HepG2 (cell line): ENCODE measurements around the gene RAB34. TPM values are rescaled to one million over a fixed set of nuclear protein-coding genes. Genes with fewer than 3 reads are reported as not detected.
A peak's percentile ranks its signal among the peaks of the same experiment; 100 is the strongest.

Experiments used
- FIP1L1 ChIP-seq: fragments of 200-400 bp; formaldehyde crosslinking; IDR thresholded peaks from 2 replicates; pipeline ENCODE4 v1.6.1; 2018; ENCODE audit warnings: low read depth, mild to moderate bottlenecking, low read length, moderate library complexity, borderline replicate concordance; ENCODE audit not compliant: insufficient read depth
- NFE2 ChIP-seq: sonication (generic); formaldehyde crosslinking; IDR thresholded peaks from 2 replicates; pipeline ENCODE4 v1.4.0; 2020; ENCODE audit warnings: missing genetic modification reagents
- PPARG ChIP-seq: conservative IDR thresholded peaks from 2 replicates; pipeline ENCODE4 v1.6.1; 2016; ENCODE audit warnings: missing biosample characterization, missing genetic modification reagents
- SATB2 ChIP-seq: sonication (generic); formaldehyde crosslinking; IDR thresholded peaks from 2 replicates; pipeline ENCODE4 v1.5.0; 2020; ENCODE audit warnings: missing genetic modification reagents
- SIX1 ChIP-seq: sonication (generic); formaldehyde crosslinking; IDR thresholded peaks from 2 replicates; pipeline ENCODE4 v1.4.0; 2020; ENCODE audit warnings: missing genetic modification reagents, borderline replicate concordance
- SP5 ChIP-seq: IDR thresholded peaks from 2 replicates; pipeline ENCODE4 v1.6.1; 2016; ENCODE audit warnings: low read depth, borderline replicate concordance
- STAT5B ChIP-seq: sonication (generic); formaldehyde crosslinking; IDR thresholded peaks from 2 replicates; pipeline ENCODE4 v1.4.0; 2020; ENCODE audit warnings: missing genetic modification reagents
- ZBTB20 ChIP-seq: sonication (generic); formaldehyde crosslinking; IDR thresholded peaks from 2 replicates; pipeline ENCODE4 v1.8.1; 2023; ENCODE audit warnings: missing genetic modification reagents, low read depth, mild to moderate bottlenecking, borderline replicate concordance
- ZNF562 ChIP-seq: sonication (generic); formaldehyde crosslinking; IDR thresholded peaks from 2 replicates; pipeline ENCODE4 v1.8.0; 2022; ENCODE audit warnings: missing genetic modification reagents, borderline replicate concordance
- ZNF567 ChIP-seq: sonication (generic); formaldehyde crosslinking; IDR thresholded peaks from 2 replicates; pipeline ENCODE4 v1.8.1; 2023; ENCODE audit warnings: mild to moderate bottlenecking, missing genetic modification reagents, borderline replicate concordance
- ZNF749 ChIP-seq: sonication (generic); formaldehyde crosslinking; IDR thresholded peaks from 2 replicates; pipeline ENCODE4 v1.8.0; 2022; ENCODE audit warnings: mild to moderate bottlenecking, missing genetic modification reagents, moderate library complexity, borderline replicate concordance
- ZNF878 ChIP-seq: sonication (generic); formaldehyde crosslinking; IDR thresholded peaks from 2 replicates; pipeline ENCODE4 v1.8.1; 2023; ENCODE audit warnings: mild to moderate bottlenecking, missing genetic modification reagents, moderate library complexity
- polyA plus RNA-seq, 8 experiments: library from polyadenylated mRNA; depleted of rRNA in 3 of 8; stranded (reverse) in 7 of 8; unstranded in 1 of 8; fragments of >200 nt; fragmentation: Illumina TruSeq in 4 of 8; extraction: Trizol in 4 of 8; gene quantifications; 2 replicates each; pipeline versions ENCODE4 v1.2.1 to v1.2.3, GENCODE V29; 2011 to 2016; ENCODE audit warnings: low read depth in 4 of 8, missing spikeins in 1 of 8, mixed read lengths in 1 of 8; ENCODE audit not compliant: insufficient read depth in 1 of 8
- total RNA-seq, 5 experiments: library from RNA; depleted of rRNA; stranded (reverse); fragments of >200 nt; fragmentation: Illumina TruSeq; extraction: Trizol; gene quantifications; 2 replicates each; pipeline ENCODE4 v1.2.3, GENCODE V29; 2016; ENCODE audit warnings: low read depth in 1 of 5
- TF ChIP-seq, protein P1 (sequence below): sonication (generic); formaldehyde crosslinking; conservative IDR thresholded peaks from 2 replicates; pipeline ENCODE4 v1.4.0; 2020; ENCODE audit warnings: missing genetic modification reagents
- TF ChIP-seq, protein P2 (sequence below): sonication (generic); formaldehyde crosslinking; IDR thresholded peaks from 2 replicates; pipeline ENCODE4 v1.8.0; 2022; ENCODE audit warnings: mild to moderate bottlenecking, missing genetic modification reagents
- TF ChIP-seq, protein P3 (sequence below): sonication (generic); formaldehyde crosslinking; IDR thresholded peaks from 2 replicates; pipeline ENCODE4 v1.5.1; 2020; ENCODE audit warnings: mild to moderate bottlenecking, missing genetic modification reagents, borderline replicate concordance

RAB34 gene
- total and polyA plus RNA-seq, 2 of the 13 experiments (the other 11 are each of a cell fraction or from before 2014, with no cell fraction given), result 0.49 TPM; not detected in 1

DNA sequence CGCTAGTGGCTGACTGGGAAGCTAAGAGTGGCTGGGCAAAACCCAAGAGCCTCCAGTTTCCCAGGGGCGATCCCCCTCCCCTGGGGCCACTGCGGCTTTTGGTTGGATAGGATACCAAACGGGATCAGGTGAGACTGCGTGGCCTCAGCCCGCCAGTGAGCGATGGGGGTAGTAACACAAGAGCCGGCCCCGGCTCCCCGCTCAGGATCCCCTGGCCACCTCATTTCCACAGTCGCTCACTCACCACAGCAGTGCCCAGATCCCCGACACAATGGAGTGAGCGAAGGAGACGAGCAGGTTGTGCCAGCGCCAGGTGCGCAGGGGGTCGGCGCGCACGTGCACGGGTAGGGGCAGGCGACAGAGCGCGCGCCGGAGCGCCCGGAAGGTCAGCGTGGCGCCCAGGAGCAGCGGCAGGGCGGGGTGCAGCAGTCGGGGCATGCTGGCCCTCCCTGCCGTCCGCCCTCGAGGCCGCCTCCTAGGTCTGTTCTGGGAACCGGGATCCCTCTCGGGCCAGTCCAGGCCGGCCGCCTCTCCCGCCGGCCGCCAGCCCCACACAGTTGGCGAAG, 8.1 kb upstream of the RAB34 start (continued):
- TF ChIP-seq, protein P1, sequence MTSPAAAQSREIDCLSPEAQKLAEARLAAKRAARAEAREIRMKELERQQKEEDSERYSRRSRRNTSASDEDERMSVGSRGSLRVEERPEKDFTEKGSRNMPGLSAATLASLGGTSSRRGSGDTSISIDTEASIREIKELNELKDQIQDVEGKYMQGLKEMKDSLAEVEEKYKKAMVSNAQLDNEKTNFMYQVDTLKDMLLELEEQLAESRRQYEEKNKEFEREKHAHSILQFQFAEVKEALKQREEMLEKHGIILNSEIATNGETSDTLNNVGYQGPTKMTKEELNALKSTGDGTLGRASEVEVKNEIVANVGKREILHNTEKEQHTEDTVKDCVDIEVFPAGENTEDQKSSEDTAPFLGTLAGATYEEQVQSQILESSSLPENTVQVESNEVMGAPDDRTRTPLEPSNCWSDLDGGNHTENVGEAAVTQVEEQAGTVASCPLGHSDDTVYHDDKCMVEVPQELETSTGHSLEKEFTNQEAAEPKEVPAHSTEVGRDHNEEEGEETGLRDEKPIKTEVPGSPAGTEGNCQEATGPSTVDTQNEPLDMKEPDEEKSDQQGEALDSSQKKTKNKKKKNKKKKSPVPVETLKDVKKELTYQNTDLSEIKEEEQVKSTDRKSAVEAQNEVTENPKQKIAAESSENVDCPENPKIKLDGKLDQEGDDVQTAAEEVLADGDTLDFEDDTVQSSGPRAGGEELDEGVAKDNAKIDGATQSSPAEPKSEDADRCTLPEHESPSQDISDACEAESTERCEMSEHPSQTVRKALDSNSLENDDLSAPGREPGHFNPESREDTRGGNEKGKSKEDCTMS, result no peak
- TF ChIP-seq FIP1L1, result no peak; the same call in 1 of the 2 replicates
- peak; percentile 71; the same call in 1 of the 2 replicates for TF ChIP-seq STAT5B (CRISPR knock-in tag)
- no peak for TF ChIP-seq PPARG
- TF ChIP-seq NFE2 (CRISPR knock-in tag), result no peak
- no peak; the same call in 1 of the 2 replicates for TF ChIP-seq SP5 (CRISPR knock-in tag)
- 0 out of 2 replicates have a peak, but pooled peaks have one; percentile 13 for TF ChIP-seq SIX1 (CRISPR knock-in tag)
- peak; percentile 78; the same call in 1 of the 2 replicates for TF ChIP-seq ZNF567
- no peak for TF ChIP-seq ZBTB20
- no peak for TF ChIP-seq SATB2 (CRISPR knock-in tag)
- TF ChIP-seq, protein P2, sequence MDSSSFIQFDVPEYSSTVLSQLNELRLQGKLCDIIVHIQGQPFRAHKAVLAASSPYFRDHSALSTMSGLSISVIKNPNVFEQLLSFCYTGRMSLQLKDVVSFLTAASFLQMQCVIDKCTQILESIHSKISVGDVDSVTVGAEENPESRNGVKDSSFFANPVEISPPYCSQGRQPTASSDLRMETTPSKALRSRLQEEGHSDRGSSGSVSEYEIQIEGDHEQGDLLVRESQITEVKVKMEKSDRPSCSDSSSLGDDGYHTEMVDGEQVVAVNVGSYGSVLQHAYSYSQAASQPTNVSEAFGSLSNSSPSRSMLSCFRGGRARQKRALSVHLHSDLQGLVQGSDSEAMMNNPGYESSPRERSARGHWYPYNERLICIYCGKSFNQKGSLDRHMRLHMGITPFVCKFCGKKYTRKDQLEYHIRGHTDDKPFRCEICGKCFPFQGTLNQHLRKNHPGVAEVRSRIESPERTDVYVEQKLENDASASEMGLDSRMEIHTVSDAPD (CRISPR knock-in tag), result peak; percentile 64; the same call in 1 of the 2 replicates
- TF ChIP-seq ZNF878 (CRISPR knock-in tag), result peak; percentile 2; the same call in 1 of the 2 replicates
- TF ChIP-seq ZNF749 (CRISPR knock-in tag), result no peak
- TF ChIP-seq ZNF562, result no peak
- TF ChIP-seq, protein P3, sequence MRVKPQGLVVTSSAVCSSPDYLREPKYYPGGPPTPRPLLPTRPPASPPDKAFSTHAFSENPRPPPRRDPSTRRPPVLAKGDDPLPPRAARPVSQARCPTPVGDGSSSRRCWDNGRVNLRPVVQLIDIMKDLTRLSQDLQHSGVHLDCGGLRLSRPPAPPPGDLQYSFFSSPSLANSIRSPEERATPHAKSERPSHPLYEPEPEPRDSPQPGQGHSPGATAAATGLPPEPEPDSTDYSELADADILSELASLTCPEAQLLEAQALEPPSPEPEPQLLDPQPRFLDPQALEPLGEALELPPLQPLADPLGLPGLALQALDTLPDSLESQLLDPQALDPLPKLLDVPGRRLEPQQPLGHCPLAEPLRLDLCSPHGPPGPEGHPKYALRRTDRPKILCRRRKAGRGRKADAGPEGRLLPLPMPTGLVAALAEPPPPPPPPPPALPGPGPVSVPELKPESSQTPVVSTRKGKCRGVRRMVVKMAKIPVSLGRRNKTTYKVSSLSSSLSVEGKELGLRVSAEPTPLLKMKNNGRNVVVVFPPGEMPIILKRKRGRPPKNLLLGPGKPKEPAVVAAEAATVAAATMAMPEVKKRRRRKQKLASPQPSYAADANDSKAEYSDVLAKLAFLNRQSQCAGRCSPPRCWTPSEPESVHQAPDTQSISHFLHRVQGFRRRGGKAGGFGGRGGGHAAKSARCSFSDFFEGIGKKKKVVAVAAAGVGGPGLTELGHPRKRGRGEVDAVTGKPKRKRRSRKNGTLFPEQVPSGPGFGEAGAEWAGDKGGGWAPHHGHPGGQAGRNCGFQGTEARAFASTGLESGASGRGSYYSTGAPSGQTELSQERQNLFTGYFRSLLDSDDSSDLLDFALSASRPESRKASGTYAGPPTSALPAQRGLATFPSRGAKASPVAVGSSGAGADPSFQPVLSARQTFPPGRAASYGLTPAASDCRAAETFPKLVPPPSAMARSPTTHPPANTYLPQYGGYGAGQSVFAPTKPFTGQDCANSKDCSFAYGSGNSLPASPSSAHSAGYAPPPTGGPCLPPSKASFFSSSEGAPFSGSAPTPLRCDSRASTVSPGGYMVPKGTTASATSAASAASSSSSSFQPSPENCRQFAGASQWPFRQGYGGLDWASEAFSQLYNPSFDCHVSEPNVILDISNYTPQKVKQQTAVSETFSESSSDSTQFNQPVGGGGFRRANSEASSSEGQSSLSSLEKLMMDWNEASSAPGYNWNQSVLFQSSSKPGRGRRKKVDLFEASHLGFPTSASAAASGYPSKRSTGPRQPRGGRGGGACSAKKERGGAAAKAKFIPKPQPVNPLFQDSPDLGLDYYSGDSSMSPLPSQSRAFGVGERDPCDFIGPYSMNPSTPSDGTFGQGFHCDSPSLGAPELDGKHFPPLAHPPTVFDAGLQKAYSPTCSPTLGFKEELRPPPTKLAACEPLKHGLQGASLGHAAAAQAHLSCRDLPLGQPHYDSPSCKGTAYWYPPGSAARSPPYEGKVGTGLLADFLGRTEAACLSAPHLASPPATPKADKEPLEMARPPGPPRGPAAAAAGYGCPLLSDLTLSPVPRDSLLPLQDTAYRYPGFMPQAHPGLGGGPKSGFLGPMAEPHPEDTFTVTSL (CRISPR knock-in tag), result no peak
